Measurements from ENCODE around the gene OCIAD2. TPM values are rescaled to one million over a fixed set of nuclear protein-coding genes. Genes with fewer than 3 reads are reported as not detected.

The OCIAD2 gene
- total and polyA plus RNA-seq, 2 of the 8 experiments (the other 6 are each of a cell fraction or from before 2014, with no cell fraction given), result 105 to 122 TPM

- ChIA-PET POLR2A (ENCODE audit: partially characterized antibody) (no interaction called here), CTCF (ENCODE audit: partially characterized antibody) (interaction anchor here (0.9 to 2.3 kb wide), 5 partner anchors 9 to 31 kb away, joined by 3 to 7 read pairs (median 4); no protein-coding TSS in a partner anchor)
- Histone ChIP-seq H2AK5ac (ENCODE audit: low read depth, low read length) (no peak overlapping the region), H3K36me3 (ENCODE audit: control insufficient read depth in 2 of 4, insufficient read depth in 4 of 4, low read length in 3 of 4) (no peaks in the 10 kb centered on the region; a peak in 1 of 8 replicates), H3K4me2 (ENCODE audit: insufficient read depth in 1 of 2, low read depth in 2 of 2, low read length in 2 of 2) (no peak overlapping the region), H3K27me3 (replicated peaks in 1 of 4; ENCODE audit: control insufficient read depth in 3 of 4, extremely low read depth in 1 of 4, insufficient read depth in 3 of 4, low read length in 3 of 4) (no peaks in the 10 kb centered on the region), H3K14ac (ENCODE audit: insufficient read length) (no peak overlapping the region), H4K5ac (ENCODE audit: insufficient read length, low read depth, low read length) (no peak overlapping the region), H3K9ac (replicated peaks in 1 of 4; ENCODE audit: extremely low read depth in 1 of 4, low read depth in 3 of 4, low read length in 3 of 4) (no peak overlapping the region), H2BK5ac (ENCODE audit: low read depth, low read length) (no peak overlapping the region), H2AFZ (ENCODE audit: low read length) (no peak overlapping the region), H3K23me2 (ENCODE audit: low read depth, low read length) (no peaks in the 10 kb centered on the region), H3K4me3 (ENCODE audit: extremely low read depth in 1 of 4, insufficient read depth in 2 of 4, low read depth in 3 of 4, low read length in 4 of 4) (no peak overlapping the region), H2BK120ac (replicated peaks; ENCODE audit: low read depth, low read length) (no peak overlapping the region), H2BK15ac (ENCODE audit: low read length) (no peak overlapping the region), H3K23ac (ENCODE audit: insufficient read length) (no peak overlapping the region), H2BK12ac (ENCODE audit: low read depth, low read length) (no peak overlapping the region), H3K18ac (ENCODE audit: extremely low read depth, low read length) (no peak overlapping the region), H3K56ac (replicated peaks; ENCODE audit: insufficient read length, low read depth, low read length) (no peak overlapping the region), H4K8ac (ENCODE audit: extremely low read depth, insufficient read depth, low read length) (no peak overlapping the region), H4K20me1 (replicated peaks in 1 of 2; ENCODE audit: control insufficient read depth in 1 of 2, insufficient read depth in 2 of 2, low read length in 2 of 2) (no peaks in the 10 kb centered on the region), H3K27ac (ENCODE audit: low read depth, low read length) (no peak overlapping the region), H3K4me1 (replicated peaks in 1 of 4; ENCODE audit: control insufficient read depth in 3 of 4, insufficient read depth in 4 of 4, low read length in 3 of 4) (no peaks in the 10 kb centered on the region), H3K9me3 (ENCODE audit: insufficient read depth in 2 of 2, low read depth in 1 of 2, low read length in 1 of 2) (no peaks in the 10 kb centered on the region), H2BK20ac (ENCODE audit: low read length) (no peak overlapping the region), H4K91ac (replicated peaks; ENCODE audit: insufficient read length, low read length) (no peak overlapping the region), H3K79me1 (ENCODE audit: low read depth, low read length) (no peaks in the 10 kb centered on the region), H3K79me2 (ENCODE audit: control insufficient read depth in 1 of 2, insufficient read depth in 2 of 2, low read length in 2 of 2) (no peaks in the 10 kb centered on the region), H3K4ac (replicated peaks; ENCODE audit: insufficient read length, low read depth, low read length) (no peak overlapping the region)
- DNase-seq (ENCODE audit: low read depth in 1 of 2, low spot score in 2 of 2) (no peak), FAIRE-seq (no peak)
- 91% methylated on average over 5 of the region's 6 CpGs; no CpG with 5 or more reads in 1 of the 2 experiments for WGBS, 2 experiments (ENCODE audit: extremely low coverage in 1 of 2, insufficient coverage in 1 of 2, insufficient read length in 1 of 2, insufficient replicate concordance in 2 of 2, low coverage in 1 of 2, low lambda C conversion rate in 2 of 2, missing lambda C conversion rate in 1 of 2)
- TF ChIP-seq ZNF274 (IDR thresholded peaks at IDR 0.05; ENCODE audit: borderline replicate concordance, extremely low read depth, low read length), result no peak
- TF ChIP-seq EP300 (IDR thresholded peaks at IDR 0.05; ENCODE audit: borderline replicate concordance in 1 of 2, low read depth in 2 of 2, low read length in 2 of 2), result no peak
- no peak for TF ChIP-seq KDM5A (IDR thresholded peaks at IDR 0.05; ENCODE audit: low read length)
- TF ChIP-seq TEAD4 (IDR thresholded peaks at IDR 0.05; ENCODE audit: low read depth, low read length), result no peak
- TF ChIP-seq CEBPB (IDR thresholded peaks at IDR 0.05; ENCODE audit: low read depth, low read length), result no peak
- no peak for TF ChIP-seq SRF (IDR thresholded peaks at IDR 0.05; ENCODE audit: low read depth, low read length)
- no peak for TF ChIP-seq CBX8 (IDR thresholded peaks at IDR 0.05; ENCODE audit: borderline replicate concordance, low read depth, low read length)
- no peak for TF ChIP-seq FOSL1 (IDR thresholded peaks at IDR 0.05; ENCODE audit: insufficient read depth, low read depth, low read length)
- TF ChIP-seq RAD21 (IDR thresholded peaks at IDR 0.05 in 1 of 2, conservative IDR thresholded peaks at IDR 0.05 in 1 of 2; ENCODE audit: low read depth in 2 of 2, low read length in 2 of 2), result no peak
- no peak for TF ChIP-seq ATF2 (IDR thresholded peaks at IDR 0.05; ENCODE audit: low read length)
- TF ChIP-seq NRF1 (IDR thresholded peaks at IDR 0.05; ENCODE audit: low read depth, low read length), result no peak
- TF ChIP-seq RNF2 (IDR thresholded peaks at IDR 0.05; ENCODE audit: borderline replicate concordance, low read depth, low read length, missing control alignments, poor library complexity, severe bottlenecking), result no peak
Observed at GRCh38 chr4:48913346-48913745, 6.8 kb upstream of the OCIAD2 start.
